Chondrocyte (in vitro differentiated cells): ENCODE data around the gene ZNF738. TPM values are rescaled to one million over a fixed set of nuclear protein-coding genes. Genes with fewer than 3 reads are reported as not detected.

Experiments
- DNase-seq: peaks from one replicate; pipeline ENCODE4 v3.0.0; 2021; ENCODE audit warnings: mixed read lengths, low spot score
- H3K27ac Mint-ChIP-seq: one replicate; pipeline ENCODE4 v1.8.0; 2021; ENCODE audit warnings: mild to moderate bottlenecking, moderate library complexity, mixed read lengths; ENCODE audit not compliant: unreplicated experiment
- H3K27me3 Mint-ChIP-seq: 2 replicates; pipeline ENCODE4 v1.8.0; 2021; ENCODE audit warnings: low read depth, mixed read lengths
- H3K36me3 Mint-ChIP-seq: 2 replicates; pipeline ENCODE4 v1.8.0; 2021; ENCODE audit warnings: low read depth, mixed read lengths
- H3K4me1 Mint-ChIP-seq: 2 replicates; pipeline ENCODE4 v1.8.0; 2021; ENCODE audit warnings: low read depth, mild to moderate bottlenecking, mixed read lengths
- H3K4me3 Mint-ChIP-seq: one replicate; pipeline ENCODE4 v1.8.0; 2021; ENCODE audit warnings: mild to moderate bottlenecking, moderate library complexity, mixed read lengths; ENCODE audit not compliant: unreplicated experiment
- H3K9me3 Mint-ChIP-seq: 2 replicates; pipeline ENCODE4 v1.8.0; 2021; ENCODE audit warnings: low read depth, mixed read lengths
- CTCF ChIP-seq: fragments of 200-600 bp; sonication (generic); IDR thresholded peaks from 2 replicates; pipeline ENCODE4 v1.5.0; 2021; ENCODE audit warnings: antibody characterized with exemption, mild to moderate bottlenecking, moderate library complexity
- total RNA-seq: library from RNA; stranded (reverse); gene quantifications from 3 replicates; pipeline ENCODE4 v1.2.1, GENCODE V29; 2021

The ZNF738 gene
- total RNA-seq, 1 donor from 2014 or later, result 6.7 TPM

- no peak overlapping the region for H3K4me3 Mint-ChIP-seq
- H3K9me3 Mint-ChIP-seq, result peaks cover 13% of the 10 kb centered on the region
- TF ChIP-seq CTCF, result no peak
- H3K27ac Mint-ChIP-seq, result peak overlapping the region; percentile 79
- peaks cover 45% of the 10 kb centered on the region for H3K4me1 Mint-ChIP-seq
- no peaks in the 10 kb centered on the region for H3K27me3 Mint-ChIP-seq
- H3K36me3 Mint-ChIP-seq, result peaks cover 20% of the 10 kb centered on the region
- DNase-seq, result no peak
Measured at GRCh38 chr19:21322528-21322927, 36.3 kb upstream of the ZNF738 start.

GRCh38 chr19:21323000-21323399 is 35.8 kb upstream of the ZNF738 start:
- peaks cover 20% of the 10 kb centered on the region for H3K36me3 Mint-ChIP-seq

GRCh38 chr19:21326169-21326568 is 32.6 kb upstream of the ZNF738 start:
- no peak overlapping the region for H3K4me3 Mint-ChIP-seq
- peaks cover 13% of the 10 kb centered on the region for H3K9me3 Mint-ChIP-seq
- TF ChIP-seq CTCF, result no peak

More at GRCh38 chr19:21323000-21323399, 35.8 kb upstream of the ZNF738 start:
- H3K4me3 Mint-ChIP-seq, result no peak overlapping the region
- peaks cover 49% of the 10 kb centered on the region for H3K4me1 Mint-ChIP-seq
- H3K27ac Mint-ChIP-seq, result no peak overlapping the region
- no peaks in the 10 kb centered on the region for H3K27me3 Mint-ChIP-seq
- peaks cover 13% of the 10 kb centered on the region for H3K9me3 Mint-ChIP-seq
- DNase-seq, result no peak
- no peak for TF ChIP-seq CTCF

GRCh38 chr19:21328406-21328805 is 30.4 kb upstream of the ZNF738 start:
- H3K36me3 Mint-ChIP-seq, result peaks cover 20% of the 10 kb centered on the region
- H3K4me3 Mint-ChIP-seq, result peak overlapping the region; percentile 100
- H3K27ac Mint-ChIP-seq, result peak overlapping the region; percentile 100
- no peaks in the 10 kb centered on the region for H3K27me3 Mint-ChIP-seq
- peaks cover 13% of the 10 kb centered on the region for H3K9me3 Mint-ChIP-seq
- H3K4me1 Mint-ChIP-seq, result peaks cover 30% of the 10 kb centered on the region
- no peak for DNase-seq
- TF ChIP-seq CTCF, result peak; percentile 30

More at GRCh38 chr19:21326169-21326568, 32.6 kb upstream of the ZNF738 start:
- DNase-seq, result no peak
- peaks cover 51% of the 10 kb centered on the region for H3K4me1 Mint-ChIP-seq
- H3K27ac Mint-ChIP-seq, result no peak overlapping the region
- H3K36me3 Mint-ChIP-seq, result peaks cover 20% of the 10 kb centered on the region
- no peaks in the 10 kb centered on the region for H3K27me3 Mint-ChIP-seq

- peak within 1 kb of the TSS; percentile 100 for H3K4me3 Mint-ChIP-seq
- peaks cover 28% of the 10 kb centered on the region for H3K4me1 Mint-ChIP-seq
- no peaks in the 10 kb centered on the region for H3K27me3 Mint-ChIP-seq
- H3K27ac Mint-ChIP-seq, result peak within 1 kb of the TSS; percentile 100
- peaks cover 13% of the 10 kb centered on the region for H3K9me3 Mint-ChIP-seq
- DNase-seq, result peak; percentile 92
- TF ChIP-seq CTCF, result no peak
- peaks cover 18% of the 10 kb centered on the region for H3K36me3 Mint-ChIP-seq
Measured at GRCh38 chr19:21328885-21329605, 29.8 kb upstream of the ZNF738 start, which contains the start of gene ZNF708. Gene ZNF708, minus strand, starts transcription at chr19:21329410. Its CDS starts 198 bp downstream, at chr19:21329212.
